Stimulated activated naive CD8-positive, alpha-beta T cell treated with anti-CD3 and anti-CD28 coated beads, Interleukin-15, amount 100 ng/mL, for 72 hours (primary cell): ENCODE results near the gene GCNT3.

ENCODE experiments used
- ATAC-seq: fragments of 150-1000 bp; cut with Tn5 transposase; 2 replicates; pipeline ENCODE4 v1.10.0; 2021; ENCODE audit warnings: mild to moderate bottlenecking, moderate library complexity
- DNase-seq, 2 donors: peaks; one replicate each; pipeline ENCODE4 v3.0.0; 2021 to 2022
- H3K27ac Mint-ChIP-seq, 2 donors: one replicate each; pipeline ENCODE4 v1.8.0; 2022; ENCODE audit warnings: mild to moderate bottlenecking in 2 of 2, mixed read lengths in 2 of 2, moderate library complexity in 2 of 2
- H3K27me3 Mint-ChIP-seq: one replicate; pipeline ENCODE4 v1.8.0; 2022; ENCODE audit warnings: mixed read lengths
- H3K4me1 Mint-ChIP-seq: one replicate; pipeline ENCODE4 v1.8.0; 2022; ENCODE audit warnings: mild to moderate bottlenecking, mixed read lengths
- H3K4me3 Mint-ChIP-seq, 2 donors: one replicate each; pipeline ENCODE4 v1.8.0; 2022; ENCODE audit warnings: mild to moderate bottlenecking in 2 of 2, mixed read lengths in 2 of 2, moderate library complexity in 1 of 2
- H3K9me3 Mint-ChIP-seq, 2 donors: one replicate each; pipeline ENCODE4 v1.8.0; 2022; ENCODE audit warnings: mixed read lengths in 2 of 2

The GCNT3 gene

DNA sequence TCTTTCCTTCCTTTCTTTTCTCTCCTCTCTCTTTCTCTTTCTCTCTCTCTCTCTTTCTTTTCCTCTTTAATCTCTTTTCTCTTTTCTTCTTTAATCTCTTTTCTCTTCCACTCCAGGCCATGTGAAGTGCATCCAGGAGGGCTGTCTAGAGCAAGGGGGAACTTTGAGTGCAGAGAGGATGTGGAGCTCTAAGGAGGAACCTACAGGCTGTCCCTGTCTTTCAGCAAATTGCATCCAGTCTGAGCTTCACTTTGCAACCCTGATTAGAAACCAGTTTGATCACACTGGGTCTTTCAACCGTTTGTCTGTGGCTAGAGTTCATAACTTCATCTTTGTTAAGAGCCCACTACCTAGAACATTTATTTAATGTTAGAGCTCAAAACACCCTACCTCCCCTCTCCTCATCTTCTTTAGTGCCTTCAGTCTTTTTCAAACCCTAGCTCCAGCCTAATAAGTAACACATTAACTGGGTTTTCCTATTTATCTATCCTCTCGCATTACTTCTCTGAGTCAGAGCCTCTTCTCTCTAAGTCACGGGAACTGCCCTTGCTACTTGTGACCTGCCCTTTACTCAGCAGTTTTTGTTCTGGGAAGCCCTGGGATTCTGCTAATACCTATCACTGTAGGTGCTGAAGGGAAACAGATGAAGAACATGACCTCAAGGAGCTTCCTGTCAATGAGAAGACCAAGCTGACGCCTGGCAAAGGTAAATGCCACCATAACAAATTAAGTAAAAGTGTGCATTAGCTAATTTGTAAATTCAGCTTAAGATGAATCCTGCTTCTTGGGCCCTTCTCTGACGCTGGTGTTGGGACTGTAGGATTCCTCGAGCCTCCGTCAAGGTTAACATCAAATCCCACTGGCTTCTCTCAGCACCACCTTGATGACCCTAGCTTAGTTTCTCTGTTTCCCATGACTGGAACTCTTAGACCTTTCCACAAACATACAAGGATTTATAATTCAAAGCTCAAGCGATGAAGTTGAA lies at the start of gene GCNT3:
Gene GCNT3 (plus strand): TSS at position 508 of the 985 bp plus-strand sequence. CDS start 6,456 bp downstream, outside the sequence.
- peaks cover 45% of the 10 kb centered on the region for H3K27me3 Mint-ChIP-seq

DNA sequence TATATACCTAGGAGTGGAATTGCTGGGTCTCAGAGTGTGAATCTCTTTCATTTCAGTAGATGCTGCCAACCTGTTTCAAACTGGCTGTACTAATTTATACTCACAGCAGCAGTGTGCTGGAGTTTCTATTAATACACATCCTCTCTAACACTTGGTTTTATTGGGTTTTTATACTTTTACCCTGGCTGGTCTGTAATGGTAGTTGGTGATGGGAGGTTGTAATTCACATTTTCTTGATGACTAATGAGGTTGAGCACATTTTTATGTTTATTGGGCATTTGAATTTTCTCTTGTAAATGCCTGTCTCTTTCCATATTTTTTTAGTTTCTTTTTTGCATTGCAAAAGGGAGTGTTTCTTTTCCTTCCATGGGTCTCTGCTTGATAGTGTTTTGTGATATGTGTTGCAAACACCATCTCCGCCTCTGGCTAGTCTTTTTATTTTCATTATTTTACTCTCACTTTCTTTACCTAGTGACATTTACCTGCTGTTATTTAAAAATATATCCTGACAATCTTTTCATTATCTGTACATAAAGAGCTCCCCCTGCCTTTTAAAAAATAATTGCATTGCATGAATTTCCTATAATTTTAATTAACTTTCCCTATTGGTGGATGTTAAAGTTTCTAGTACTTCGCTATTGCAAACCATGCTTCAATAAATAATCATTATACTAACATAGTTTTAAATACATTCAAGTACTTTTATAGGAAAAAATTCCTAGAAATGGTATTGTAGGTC lies 49.0 kb upstream of the GCNT3 start:
- ATAC-seq (no peak), DNase-seq (no peak)
- Mint-ChIP-seq H3K9me3 (no peaks in the 10 kb centered on the region), H3K27me3 (no peaks in the 10 kb centered on the region), H3K27ac (no peak overlapping the region), H3K4me3 (no peak overlapping the region), H3K4me1 (no peaks in the 10 kb centered on the region)

More for the DNA sequence above, at the start of gene GCNT3:
- H3K27ac Mint-ChIP-seq, result peak within 1 kb of the TSS in 1 of 2 donors; percentile 53
- DNase-seq (no peak), ATAC-seq (no peak)
- no peak within 1 kb of the TSS for H3K4me3 Mint-ChIP-seq
- H3K4me1 Mint-ChIP-seq, result peaks cover 9% of the 10 kb centered on the region
- peaks cover 4 to 17% of the 10 kb centered on the region in 2 donors for H3K9me3 Mint-ChIP-seq

GRCh38 chr15:59565299-59565698 lies 46.3 kb upstream of the GCNT3 start:
- Mint-ChIP-seq H3K27me3 (no peaks in the 10 kb centered on the region), H3K9me3 (no peaks in the 10 kb centered on the region), H3K4me1 (no peaks in the 10 kb centered on the region), H3K27ac (no peak overlapping the region), H3K4me3 (no peak overlapping the region)
- no peak for ATAC-seq
- no peak for DNase-seq

DNA sequence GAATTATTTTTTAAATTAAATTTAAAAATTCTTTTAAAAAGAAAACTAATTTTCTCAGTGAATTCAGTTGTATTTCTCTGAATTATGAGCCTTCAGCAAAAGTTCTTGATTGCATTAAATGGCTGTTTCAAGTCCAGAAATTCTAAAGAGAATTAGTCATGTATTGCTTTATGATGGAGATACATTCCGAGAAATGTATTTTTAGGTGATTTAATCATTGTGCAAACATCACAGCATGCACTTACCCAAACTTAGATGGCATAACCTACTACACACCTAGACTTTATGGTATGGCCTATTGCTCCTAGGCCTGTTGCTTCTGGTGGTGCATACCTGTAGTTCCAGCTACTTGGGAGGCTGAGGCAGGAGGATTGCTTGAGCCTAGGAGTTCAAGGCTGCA lies 44.3 kb upstream of the GCNT3 start:
- ATAC-seq, result no peak
- DNase-seq, result no peak
- no peaks in the 10 kb centered on the region for H3K9me3 Mint-ChIP-seq
- no peak overlapping the region for H3K27ac Mint-ChIP-seq
- H3K4me3 Mint-ChIP-seq, result no peak overlapping the region
- no peaks in the 10 kb centered on the region for H3K27me3 Mint-ChIP-seq
- H3K4me1 Mint-ChIP-seq, result no peaks in the 10 kb centered on the region

GRCh38 chr15:59569477-59569876 lies 42.1 kb upstream of the GCNT3 start:
- DNase-seq (no peak), ATAC-seq (no peak)
- Mint-ChIP-seq H3K4me3 (no peak overlapping the region), H3K27me3 (no peaks in the 10 kb centered on the region), H3K4me1 (no peaks in the 10 kb centered on the region), H3K27ac (no peak overlapping the region), H3K9me3 (no peaks in the 10 kb centered on the region)

GRCh38 chr15:59570315-59570714 lies 41.3 kb upstream of the GCNT3 start:
- Mint-ChIP-seq H3K27me3 (no peaks in the 10 kb centered on the region), H3K4me1 (no peaks in the 10 kb centered on the region), H3K4me3 (no peak overlapping the region), H3K27ac (no peak overlapping the region), H3K9me3 (no peaks in the 10 kb centered on the region)
- no peak for ATAC-seq
- DNase-seq, result no peak

DNA sequence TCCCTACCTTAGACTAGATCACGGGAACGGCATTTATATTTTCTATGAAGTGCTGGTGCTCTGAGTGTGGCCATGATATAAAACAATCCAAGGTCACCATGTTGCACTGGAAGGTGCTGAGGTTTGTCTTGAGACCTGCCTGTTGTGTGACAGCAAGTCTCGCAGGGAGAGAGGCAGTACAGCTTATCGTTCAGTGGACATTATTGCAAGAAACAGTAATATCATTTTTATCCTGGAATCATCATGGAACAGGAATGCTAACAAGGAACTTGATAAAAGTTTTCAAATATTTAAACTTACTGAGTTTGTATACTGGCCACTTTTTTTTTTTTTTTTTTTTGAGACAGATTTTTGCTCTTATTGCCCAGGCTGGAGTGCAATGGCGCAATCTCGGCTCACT lies 40.0 kb upstream of the GCNT3 start:
- H3K4me3 Mint-ChIP-seq, result no peak overlapping the region
- no peak for DNase-seq
- no peak for ATAC-seq
- no peaks in the 10 kb centered on the region for H3K27me3 Mint-ChIP-seq
- H3K4me1 Mint-ChIP-seq, result no peaks in the 10 kb centered on the region
- H3K9me3 Mint-ChIP-seq, result no peaks in the 10 kb centered on the region
- no peak overlapping the region for H3K27ac Mint-ChIP-seq

DNA sequence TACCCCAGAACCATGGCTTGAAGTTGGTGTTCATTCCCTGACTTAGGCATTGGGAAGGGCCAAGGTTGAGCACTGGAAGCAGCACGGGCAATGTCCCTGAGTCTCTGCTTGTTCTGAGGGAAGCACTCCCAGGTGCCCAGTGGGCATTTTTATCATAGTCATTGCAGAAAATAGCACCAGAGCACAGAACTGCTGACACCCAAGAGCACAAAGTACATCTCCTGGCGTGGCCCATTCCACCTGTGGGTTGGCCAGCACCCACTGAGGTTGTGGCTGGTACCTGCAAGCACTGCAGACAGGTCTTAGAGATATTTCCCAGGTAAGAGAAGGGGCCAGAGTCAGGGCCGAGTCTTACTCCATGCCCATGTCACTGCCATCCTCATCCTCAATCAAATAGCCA lies 28.5 kb upstream of the GCNT3 start:
- Mint-ChIP-seq H3K27ac (no peak overlapping the region), H3K4me3 (no peak overlapping the region), H3K4me1 (no peaks in the 10 kb centered on the region), H3K27me3 (peaks cover 8% of the 10 kb centered on the region), H3K9me3 (no peaks in the 10 kb centered on the region)
- no peak for DNase-seq
- no peak for ATAC-seq

DNA sequence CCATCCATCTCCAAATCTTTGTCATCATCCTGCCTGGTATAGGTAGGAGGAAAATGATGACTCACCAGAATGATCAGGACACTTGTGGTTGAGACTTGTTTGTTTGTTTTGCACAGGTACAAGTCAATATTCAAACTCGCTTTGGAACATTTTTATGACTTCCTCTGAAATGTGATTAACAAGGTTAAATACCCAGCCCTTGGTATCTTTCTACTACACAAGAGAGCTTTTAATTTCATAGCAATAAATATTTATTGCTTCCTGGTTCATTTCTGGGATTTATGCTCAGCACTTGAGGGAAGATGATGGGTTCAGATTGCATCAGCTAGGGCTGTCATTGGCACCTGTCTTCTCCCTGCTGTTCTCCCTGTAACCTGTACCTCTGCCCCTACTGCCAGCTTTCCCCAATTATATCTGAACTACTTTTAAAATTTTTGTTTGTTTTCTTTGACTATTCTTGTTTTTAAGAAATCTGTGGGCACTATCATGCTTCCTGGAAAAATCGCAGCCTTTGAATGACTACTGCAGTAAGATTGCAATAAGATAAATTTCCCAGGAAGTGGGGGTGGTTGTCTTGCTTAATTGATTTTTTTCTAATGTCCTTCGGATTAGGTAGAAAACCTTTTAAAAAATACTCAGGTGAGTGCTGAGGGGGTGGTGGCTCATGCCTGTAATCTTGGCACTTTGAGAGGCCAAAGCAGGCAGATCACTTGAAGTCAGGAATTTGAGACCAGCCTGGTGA lies 24.3 kb upstream of the GCNT3 start:
- peaks cover 20% of the 10 kb centered on the region for H3K4me1 Mint-ChIP-seq
- no peaks in the 10 kb centered on the region for H3K27me3 Mint-ChIP-seq
- no peak for ATAC-seq
- peak overlapping the region in 1 of 2 donors; percentile 47 for H3K27ac Mint-ChIP-seq
- DNase-seq, result no peak
- H3K9me3 Mint-ChIP-seq, result no peaks in the 10 kb centered on the region
- no peak overlapping the region for H3K4me3 Mint-ChIP-seq

DNA sequence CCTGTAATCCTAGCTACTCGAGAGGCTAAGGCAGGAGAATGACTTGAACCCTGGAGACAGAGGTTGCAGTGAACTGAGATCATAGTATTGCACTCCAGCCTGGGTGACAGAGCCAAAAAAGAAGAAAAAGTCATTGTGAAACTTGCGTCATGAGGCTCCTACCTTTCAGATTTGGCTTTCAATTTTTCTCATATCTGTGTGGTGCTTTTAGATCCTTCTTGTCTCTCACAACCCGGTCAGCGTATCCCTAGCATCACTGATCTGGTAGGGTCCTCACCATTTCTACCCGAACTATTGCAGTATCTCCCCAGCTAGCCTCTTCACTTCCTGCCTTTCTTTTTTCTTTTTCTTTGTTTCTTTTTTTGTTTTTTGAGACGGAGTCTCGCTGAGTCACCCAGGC lies 21.6 kb upstream of the GCNT3 start:
- peaks cover 20% of the 10 kb centered on the region for H3K4me1 Mint-ChIP-seq
- H3K27me3 Mint-ChIP-seq, result no peaks in the 10 kb centered on the region
- DNase-seq, result no peak
- H3K27ac Mint-ChIP-seq, result no peak overlapping the region
- no peaks in the 10 kb centered on the region for H3K9me3 Mint-ChIP-seq
- ATAC-seq, result peak; percentile 54
- H3K4me3 Mint-ChIP-seq, result no peak overlapping the region

DNA sequence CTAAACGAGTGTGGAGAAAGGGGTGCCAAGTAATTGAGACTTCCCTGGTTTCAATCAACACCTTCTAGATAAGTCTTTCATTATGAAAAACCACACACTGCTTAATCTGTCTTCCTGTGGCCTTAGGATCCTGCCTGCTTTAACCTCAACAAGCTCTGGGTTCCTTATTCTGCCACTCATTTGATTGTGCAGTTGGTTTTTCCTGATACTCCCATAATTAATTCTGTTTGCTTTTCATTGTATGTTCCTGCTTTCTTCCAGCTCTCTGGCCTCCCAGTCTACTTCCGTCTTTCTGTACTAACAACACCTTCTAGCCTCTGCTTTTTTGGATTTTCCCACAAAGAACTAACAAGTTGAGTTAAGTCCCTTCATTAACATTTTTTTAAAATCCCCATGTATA lies 20.2 kb upstream of the GCNT3 start:
- Mint-ChIP-seq H3K9me3 (no peaks in the 10 kb centered on the region), H3K27ac (no peak overlapping the region), H3K27me3 (no peaks in the 10 kb centered on the region)

DNA sequence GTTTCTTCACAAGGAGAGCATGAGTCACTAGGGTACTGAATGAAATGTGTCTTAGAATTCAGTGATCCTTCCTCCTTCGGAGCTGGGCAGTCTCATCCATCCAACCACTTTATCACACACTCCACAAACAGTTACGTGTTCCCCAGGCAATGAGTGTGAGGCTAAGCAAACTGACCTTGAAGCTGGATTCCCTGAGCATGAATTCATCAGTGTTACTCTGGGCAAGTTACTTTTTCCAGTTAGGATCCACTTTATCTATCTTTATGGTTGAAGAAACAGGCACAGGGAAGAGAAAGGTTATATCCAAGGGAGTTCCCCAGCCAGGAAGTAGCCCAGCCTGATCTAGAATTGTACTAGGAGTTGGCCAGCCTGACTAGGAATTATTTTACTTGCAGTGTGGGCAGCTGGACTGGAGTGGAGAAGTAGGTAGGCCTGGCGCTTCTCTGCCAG lies 17.1 kb upstream of the GCNT3 start:
- Mint-ChIP-seq H3K9me3 (no peaks in the 10 kb centered on the region), H3K27me3 (peaks cover 10% of the 10 kb centered on the region), H3K27ac (no peak overlapping the region), H3K4me1 (peaks cover 20% of the 10 kb centered on the region), H3K4me3 (no peak overlapping the region)
- ATAC-seq, result no peak
- DNase-seq, result no peak

More for the DNA sequence above, 20.2 kb upstream of the GCNT3 start:
- DNase-seq, result no peak
- ATAC-seq, result no peak
- H3K4me3 Mint-ChIP-seq, result no peak overlapping the region
- peaks cover 20% of the 10 kb centered on the region for H3K4me1 Mint-ChIP-seq

DNA sequence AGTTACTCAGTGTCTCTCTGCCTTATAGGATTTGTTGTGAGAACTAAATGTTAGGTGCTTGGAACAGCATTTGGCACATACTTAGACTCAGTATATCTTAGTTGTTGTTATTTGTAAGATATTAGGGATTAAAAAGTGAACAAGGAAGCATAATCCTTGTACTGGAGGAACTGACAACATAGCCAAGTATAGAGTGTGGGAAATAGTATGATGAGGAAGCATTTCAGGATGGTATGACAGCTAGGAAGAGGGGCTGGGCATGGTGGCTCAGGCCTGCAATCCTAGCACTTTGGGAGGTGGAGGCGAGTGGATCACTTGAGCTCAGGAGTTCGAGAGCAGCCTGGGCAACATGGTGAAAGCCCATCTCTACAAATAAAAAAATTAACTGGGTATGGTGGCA lies 16.6 kb upstream of the GCNT3 start:
- no peak overlapping the region for H3K4me3 Mint-ChIP-seq
- peaks cover 0 to 2% of the 10 kb centered on the region in 2 donors for H3K9me3 Mint-ChIP-seq
- H3K4me1 Mint-ChIP-seq, result peaks cover 15% of the 10 kb centered on the region
- no peak overlapping the region for H3K27ac Mint-ChIP-seq
- no peak for ATAC-seq
- DNase-seq, result no peak
- peaks cover 13% of the 10 kb centered on the region for H3K27me3 Mint-ChIP-seq

DNA sequence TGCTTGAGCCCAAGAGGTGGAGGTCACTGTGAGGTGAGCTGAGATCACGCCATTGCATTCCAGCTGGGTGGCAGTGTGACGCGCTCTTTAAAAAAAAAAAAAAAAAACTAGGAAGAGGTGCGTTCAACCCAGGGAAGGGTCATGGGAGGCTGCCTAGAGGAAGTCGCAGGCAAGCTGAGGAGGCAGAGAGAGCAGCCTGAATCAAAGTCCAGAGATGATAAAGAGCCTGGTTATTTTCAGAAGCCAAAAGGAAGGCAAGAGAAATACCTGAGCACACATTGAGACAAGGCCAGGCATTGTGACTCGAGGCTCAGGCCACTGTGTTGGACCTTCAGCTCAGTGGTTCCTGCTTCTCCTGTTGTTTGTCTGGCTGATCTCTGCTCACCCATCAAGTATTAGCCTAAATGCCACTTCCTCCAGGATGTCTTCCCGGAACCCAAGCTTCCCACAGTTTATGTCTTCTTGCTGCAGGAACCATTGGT lies 16.1 kb upstream of the GCNT3 start:
- Mint-ChIP-seq H3K4me1 (peaks cover 11% of the 10 kb centered on the region), H3K27me3 (peaks cover 13% of the 10 kb centered on the region), H3K27ac (no peak overlapping the region), H3K4me3 (no peak overlapping the region), H3K9me3 (peaks cover 0 to 6% of the 10 kb centered on the region in 2 donors)
- DNase-seq, result no peak
- no peak for ATAC-seq

DNA sequence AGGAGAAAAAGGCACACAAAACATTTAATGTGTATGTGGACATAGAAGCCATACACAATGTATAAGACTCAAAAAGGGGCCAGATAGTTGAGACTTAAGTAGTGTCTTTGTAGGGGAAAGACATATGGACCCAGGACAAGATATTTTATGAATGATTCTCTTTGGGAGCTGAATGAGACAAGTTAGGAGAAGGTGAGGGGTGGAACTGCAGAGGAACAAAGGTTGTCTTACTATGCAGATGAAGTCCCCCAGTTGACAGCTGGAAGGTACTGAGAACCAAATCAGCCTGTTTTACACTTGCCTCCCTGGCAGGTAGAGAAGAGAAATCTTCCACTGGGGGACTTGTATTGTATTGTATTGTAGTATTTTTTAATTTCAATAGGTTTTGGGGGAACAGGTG lies 14.9 kb upstream of the GCNT3 start:
- peaks cover 13% of the 10 kb centered on the region for H3K27me3 Mint-ChIP-seq

More for the DNA sequence above, 14.9 kb upstream of the GCNT3 start:
- H3K27ac Mint-ChIP-seq, result no peak overlapping the region
- no peak overlapping the region for H3K4me3 Mint-ChIP-seq
- peaks cover 1% of the 10 kb centered on the region for H3K4me1 Mint-ChIP-seq
- ATAC-seq (no peak), DNase-seq (no peak)
- H3K9me3 Mint-ChIP-seq, result peaks cover 0 to 12% of the 10 kb centered on the region in 2 donors
